IgD-negative memory B cell (primary cell): Measurements from ENCODE around the gene AP3S2. TPM values are rescaled to one million over a fixed set of nuclear protein-coding genes. Genes with fewer than 3 reads are reported as not detected.
"Not testable (repeated sequence)": the region's sequence is repeated elsewhere in the genome, so short reads cannot be mapped to it uniquely, and the experiment has no call there.

ENCODE experiments used
- H3K27ac Mint-ChIP-seq, 3 donors: one replicate each; pipeline ENCODE4 v1.8.0; 2020 to 2022; ENCODE audit warnings: mild to moderate bottlenecking in 3 of 3, mixed read lengths in 3 of 3, moderate library complexity in 1 of 3
- H3K27me3 Mint-ChIP-seq: one replicate; pipeline ENCODE4 v1.8.0; 2021; ENCODE audit warnings: mixed read lengths
- H3K36me3 Mint-ChIP-seq: one replicate; pipeline ENCODE4 v1.8.0; 2020; ENCODE audit warnings: mild to moderate bottlenecking, mixed read lengths
- H3K4me1 Mint-ChIP-seq, 3 donors: one replicate each; pipeline ENCODE4 v1.8.0; 2020 to 2022; ENCODE audit warnings: mixed read lengths in 3 of 3, mild to moderate bottlenecking in 1 of 3
- H3K4me3 Mint-ChIP-seq, 4 donors: one replicate each; pipeline ENCODE4 v1.8.0; 2020 to 2022; ENCODE audit warnings: mild to moderate bottlenecking in 4 of 4, mixed read lengths in 4 of 4, moderate library complexity in 3 of 4
- H3K9me3 Mint-ChIP-seq, 3 donors: one replicate each; pipeline ENCODE4 v1.8.0; 2020 to 2021; ENCODE audit warnings: mixed read lengths in 3 of 3, mild to moderate bottlenecking in 1 of 3
- polyA plus RNA-seq: library from polyadenylated mRNA; unstranded; fragments of 300-500 nt; fragmentation: Illumina TruSeq; gene quantifications from one replicate; pipeline ENCODE4 v1.2.3, GENCODE V29; 2021

AP3S2 gene
- polyA plus RNA-seq, 1 donor from 2014 or later = 29.7 TPM

- Mint-ChIP-seq H3K27me3 (no peaks in the 10 kb centered on the region), H3K36me3 (peaks cover 2% of the 10 kb centered on the region), H3K4me1 (peaks cover 2 to 8% (median 4%) of the 10 kb centered on the region in 3 donors), H3K9me3 (no peaks in the 10 kb centered on the region), H3K27ac (no peak overlapping the region), H3K4me3 (no peak overlapping the region)
These were observed 32.9 kb downstream of the AP3S2 start for GRCh38 chr15:89860891-89861290.

- Mint-ChIP-seq H3K27ac (no peak overlapping the region), H3K27me3 (no peaks in the 10 kb centered on the region), H3K4me1 (peaks cover 3 to 9% (median 4%) of the 10 kb centered on the region in 3 donors), H3K4me3 (peak overlapping the region in 1 of 4 donors; percentile 34), H3K36me3 (peaks cover 3% of the 10 kb centered on the region), H3K9me3 (no peaks in the 10 kb centered on the region)
These were observed 33.4 kb downstream of the AP3S2 start for GRCh38 chr15:89860431-89860830.

- H3K4me3 Mint-ChIP-seq = no peak overlapping the region
- H3K4me1 Mint-ChIP-seq = peaks cover 3 to 9% (median 4%) of the 10 kb centered on the region in 3 donors
- no peaks in the 10 kb centered on the region for H3K27me3 Mint-ChIP-seq
- H3K27ac Mint-ChIP-seq = no peak overlapping the region
- H3K9me3 Mint-ChIP-seq = no peaks in the 10 kb centered on the region
- H3K36me3 Mint-ChIP-seq = peaks cover 2% of the 10 kb centered on the region
These were observed 34.9 kb downstream of the AP3S2 start for GRCh38 chr15:89858661-89859458.

GRCh38 chr15:89857673-89858072 is 36.1 kb downstream of the AP3S2 start:
- H3K9me3 Mint-ChIP-seq = no peaks in the 10 kb centered on the region
- H3K4me1 Mint-ChIP-seq = peaks cover 3 to 9% (median 6%) of the 10 kb centered on the region in 3 donors
- H3K27ac Mint-ChIP-seq = no peak overlapping the region
- no peaks in the 10 kb centered on the region for H3K27me3 Mint-ChIP-seq
- no peak overlapping the region for H3K4me3 Mint-ChIP-seq
- peaks cover 2% of the 10 kb centered on the region for H3K36me3 Mint-ChIP-seq

- no peaks in the 10 kb centered on the region for H3K9me3 Mint-ChIP-seq
- peaks cover 5% of the 10 kb centered on the region for H3K36me3 Mint-ChIP-seq
- peak overlapping the region in 1 of 3 donors; percentile 17 for H3K27ac Mint-ChIP-seq
- no peak overlapping the region for H3K4me3 Mint-ChIP-seq
- H3K4me1 Mint-ChIP-seq = peaks cover 14 to 20% (median 18%) of the 10 kb centered on the region in 3 donors
- H3K27me3 Mint-ChIP-seq = no peaks in the 10 kb centered on the region
These were observed 37.8 kb downstream of the AP3S2 start for GRCh38 chr15:89855948-89856347.

GRCh38 chr15:89854863-89855262 is 38.9 kb downstream of the AP3S2 start:
- H3K9me3 Mint-ChIP-seq, H3K27ac Mint-ChIP-seq, H3K4me3 Mint-ChIP-seq, H3K36me3 Mint-ChIP-seq, H3K27me3 Mint-ChIP-seq: not testable (repeated sequence)
- H3K4me1 Mint-ChIP-seq = peaks cover 12 to 25% (median 18%) of the 10 kb centered on the region in 3 donors

- Mint-ChIP-seq H3K36me3 (peaks cover 7% of the 10 kb centered on the region), H3K4me3 (no peak overlapping the region), H3K9me3 (no peaks in the 10 kb centered on the region), H3K4me1 (peaks cover 18 to 36% (median 25%) of the 10 kb centered on the region in 3 donors), H3K27me3 (no peaks in the 10 kb centered on the region), H3K27ac (no peak overlapping the region)
These were observed 41.3 kb downstream of the AP3S2 start for GRCh38 chr15:89852342-89852995.

GRCh38 chr15:89851673-89852341 is 42.0 kb downstream of the AP3S2 start:
- H3K27ac Mint-ChIP-seq = peak overlapping the region in 2 of 3 donors; percentile 8 to 64
- peaks cover 7% of the 10 kb centered on the region for H3K36me3 Mint-ChIP-seq
- H3K4me1 Mint-ChIP-seq = peaks cover 18 to 38% (median 25%) of the 10 kb centered on the region in 3 donors
- H3K27me3 Mint-ChIP-seq = no peaks in the 10 kb centered on the region
- H3K9me3 Mint-ChIP-seq = no peaks in the 10 kb centered on the region
- peak overlapping the region in 1 of 4 donors; percentile 34 for H3K4me3 Mint-ChIP-seq

- H3K27ac Mint-ChIP-seq = no peak overlapping the region
- no peaks in the 10 kb centered on the region for H3K27me3 Mint-ChIP-seq
- H3K36me3 Mint-ChIP-seq = peaks cover 9% of the 10 kb centered on the region
- H3K4me3 Mint-ChIP-seq = peak overlapping the region in 1 of 4 donors; percentile 55
- H3K4me1 Mint-ChIP-seq = peaks cover 16 to 38% (median 25%) of the 10 kb centered on the region in 3 donors
- H3K9me3 Mint-ChIP-seq = no peaks in the 10 kb centered on the region
These were observed 44.9 kb downstream of the AP3S2 start for GRCh38 chr15:89848970-89849292.

- Mint-ChIP-seq H3K27ac (no peak overlapping the region), H3K36me3 (peaks cover 10% of the 10 kb centered on the region), H3K27me3 (no peaks in the 10 kb centered on the region), H3K4me1 (peaks cover 16 to 34% (median 28%) of the 10 kb centered on the region in 3 donors), H3K4me3 (no peak overlapping the region), H3K9me3 (no peaks in the 10 kb centered on the region)
These were observed 46.7 kb downstream of the AP3S2 start for GRCh38 chr15:89847101-89847500.

- Mint-ChIP-seq H3K36me3 (peaks cover 13% of the 10 kb centered on the region), H3K27ac (no peak overlapping the region), H3K4me1 (peaks cover 9 to 26% (median 19%) of the 10 kb centered on the region in 3 donors), H3K27me3 (no peaks in the 10 kb centered on the region), H3K9me3 (no peaks in the 10 kb centered on the region), H3K4me3 (peak overlapping the region in 1 of 4 donors; percentile 7)
These were observed 48.4 kb downstream of the AP3S2 start for GRCh38 chr15:89845305-89845893.

GRCh38 chr15:89841962-89842361 is 51.8 kb downstream of the AP3S2 start:
- peaks cover 11% of the 10 kb centered on the region for H3K36me3 Mint-ChIP-seq
- H3K27me3 Mint-ChIP-seq = no peaks in the 10 kb centered on the region
- H3K9me3 Mint-ChIP-seq = no peaks in the 10 kb centered on the region
- H3K4me1 Mint-ChIP-seq = peaks cover 7 to 18% (median 8%) of the 10 kb centered on the region in 3 donors
- no peak overlapping the region for H3K27ac Mint-ChIP-seq
- peak overlapping the region in 1 of 4 donors; percentile 37 for H3K4me3 Mint-ChIP-seq

- peaks cover 11% of the 10 kb centered on the region for H3K36me3 Mint-ChIP-seq
- no peaks in the 10 kb centered on the region for H3K9me3 Mint-ChIP-seq
- H3K4me1 Mint-ChIP-seq = peaks cover 7 to 18% (median 12%) of the 10 kb centered on the region in 3 donors
- H3K4me3 Mint-ChIP-seq = no peak overlapping the region
- H3K27me3 Mint-ChIP-seq = no peaks in the 10 kb centered on the region
- H3K27ac Mint-ChIP-seq = no peak overlapping the region
These were observed 52.5 kb downstream of the AP3S2 start for GRCh38 chr15:89841306-89841705.

- peak overlapping the region in 1 of 4 donors; percentile 49 for H3K4me3 Mint-ChIP-seq
- peaks cover 8% of the 10 kb centered on the region for H3K36me3 Mint-ChIP-seq
- no peaks in the 10 kb centered on the region for H3K27me3 Mint-ChIP-seq
- no peaks in the 10 kb centered on the region for H3K9me3 Mint-ChIP-seq
- H3K27ac Mint-ChIP-seq = no peak overlapping the region
- H3K4me1 Mint-ChIP-seq = peaks cover 7 to 15% (median 12%) of the 10 kb centered on the region in 3 donors
These were observed 54.5 kb downstream of the AP3S2 start for GRCh38 chr15:89839167-89839810.
